HG03159 (cell line): ENCODE results near the gene TNFSF13B.

ENCODE experiments used
- ATAC-seq: cut with Tn5 transposase; IDR thresholded peaks from one replicate; pipeline ENCODE4 v1.9.1; 2021; ENCODE audit warnings: mild to moderate bottlenecking, moderate library complexity; ENCODE audit not compliant: unreplicated experiment

The TNFSF13B gene

GRCh38 chr13:108342369-108343289 lies 73.1 kb downstream of the TNFSF13B start:
- peak; percentile 72 for ATAC-seq

- no peak for ATAC-seq
Measured at GRCh38 chr13:108345016-108345415, 75.5 kb downstream of the TNFSF13B start.

GRCh38 chr13:108346376-108346775 lies 76.9 kb downstream of the TNFSF13B start:
- no peak for ATAC-seq

- ATAC-seq: no peak
Measured at GRCh38 chr13:108349269-108349668, 79.8 kb downstream of the TNFSF13B start.

GRCh38 chr13:108350579-108350978 lies 81.1 kb downstream of the TNFSF13B start:
- ATAC-seq: no peak

GRCh38 chr13:108352599-108352998 lies 83.1 kb downstream of the TNFSF13B start:
- no peak for ATAC-seq

GRCh38 chr13:108357228-108357627 lies 87.7 kb downstream of the TNFSF13B start:
- no peak for ATAC-seq
